GM21515 (cell line): ENCODE measurements around the gene THSD7A.

Experiments
- ATAC-seq: cut with Tn5 transposase; IDR thresholded peaks from one replicate; pipeline ENCODE4 v1.9.1; 2021; ENCODE audit not compliant: unreplicated experiment

The THSD7A gene

DNA sequence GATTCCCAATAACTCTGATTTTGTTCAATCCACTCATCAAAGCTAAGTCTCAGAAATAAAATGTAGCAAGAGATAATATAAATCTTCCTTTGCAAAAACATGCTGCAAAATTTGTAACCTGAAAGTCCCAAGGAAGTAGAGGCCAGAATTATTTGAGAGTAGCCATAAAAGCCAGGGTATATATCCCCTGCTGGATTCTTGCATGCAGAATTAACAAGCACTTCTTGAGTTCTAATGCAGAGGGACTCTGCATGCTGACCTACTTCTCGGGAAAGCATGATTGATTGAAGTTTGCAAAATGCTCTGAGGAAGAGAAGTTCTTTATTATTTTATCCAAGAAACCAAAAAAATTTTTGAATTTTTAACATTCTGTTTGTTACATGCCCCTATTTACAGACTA is 121.6 kb downstream of the THSD7A start:
- ATAC-seq = no peak

DNA sequence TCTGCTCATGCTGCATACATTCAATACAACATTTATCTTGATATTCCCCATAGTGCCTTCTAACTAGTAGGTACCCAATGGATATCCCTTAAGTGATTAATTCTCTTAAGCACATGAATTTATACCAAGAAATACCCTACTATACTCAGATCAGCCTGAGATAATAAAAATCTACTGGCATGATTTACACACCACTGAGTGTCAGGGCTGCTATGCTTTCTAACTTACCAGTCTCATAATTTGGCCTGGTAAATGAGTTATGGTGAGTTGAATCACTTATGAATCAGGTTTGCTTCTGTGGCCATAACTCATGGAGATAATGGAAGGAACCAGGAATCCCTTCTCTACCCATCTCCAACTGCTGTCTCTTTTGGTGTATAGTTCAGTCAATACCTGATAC is 122.8 kb downstream of the THSD7A start:
- no peak for ATAC-seq

DNA sequence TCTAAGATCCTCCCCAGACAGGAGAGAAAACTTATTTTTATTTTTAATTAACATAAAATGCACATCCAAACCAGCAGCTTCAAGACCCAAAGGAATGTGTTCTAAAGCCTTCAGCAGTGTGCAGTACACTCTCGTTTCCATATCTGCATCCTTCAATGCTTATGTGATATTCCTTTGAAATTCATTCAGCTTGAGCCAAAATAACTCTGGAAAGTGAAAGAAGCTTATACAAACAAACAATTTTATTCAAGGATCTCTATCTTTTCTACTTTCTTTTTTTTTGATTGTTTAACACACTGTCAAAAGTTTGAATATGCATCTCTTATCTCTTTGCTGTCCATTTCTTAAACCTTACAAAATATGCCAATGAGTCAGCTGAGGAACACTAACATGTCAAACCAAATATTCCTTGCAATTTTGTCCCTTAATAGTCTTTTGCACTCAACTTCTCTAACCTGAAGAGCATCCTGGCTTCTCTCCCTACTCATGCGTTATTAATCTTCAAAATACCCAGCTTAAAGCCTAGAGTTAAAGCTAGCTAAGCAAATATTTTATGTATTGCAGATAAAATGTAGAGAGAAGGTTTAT is 124.3 kb downstream of the THSD7A start:
- ATAC-seq = no peak

DNA sequence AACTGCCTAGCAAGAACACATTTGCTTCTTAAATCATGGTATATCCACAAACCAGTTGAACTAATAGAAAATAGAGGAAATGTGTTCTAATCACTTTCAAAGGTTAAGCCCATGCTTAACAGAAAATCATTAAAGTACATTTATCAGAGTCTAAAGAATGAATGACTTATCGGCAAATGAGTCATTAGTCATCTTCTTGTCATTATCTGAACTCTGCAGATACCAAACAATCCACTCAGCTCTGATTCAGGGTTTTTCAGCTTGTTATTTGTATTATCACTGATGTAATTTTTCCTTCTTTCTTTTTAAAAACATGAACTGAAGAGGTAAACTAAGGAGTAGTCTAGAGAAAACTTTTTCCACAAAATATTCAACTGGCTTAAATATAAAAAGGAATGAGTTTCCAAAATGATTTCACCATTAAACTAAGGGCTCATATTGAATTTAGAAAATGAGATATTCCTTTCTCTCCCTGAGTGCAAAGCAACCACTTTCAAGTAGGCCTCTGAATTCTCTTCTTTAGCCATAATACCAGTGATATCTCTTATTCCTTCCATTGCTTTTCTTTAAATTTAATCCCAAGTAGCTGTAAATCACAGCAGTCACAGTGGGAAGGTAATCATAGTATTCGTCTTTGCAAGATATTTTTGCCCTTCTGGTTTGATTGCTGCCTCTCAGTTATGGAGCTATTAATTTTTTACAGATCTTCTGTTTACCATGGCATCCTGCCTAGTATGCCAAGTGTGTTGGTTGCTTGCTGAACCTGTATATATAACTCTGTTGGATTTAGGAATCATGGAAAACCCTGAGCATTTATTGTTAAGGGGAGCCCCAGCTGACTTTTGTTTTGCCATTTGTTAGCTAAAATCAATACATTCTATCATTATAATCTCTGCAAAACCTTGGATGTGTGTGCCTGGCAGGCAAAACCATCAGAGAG is 125.1 kb downstream of the THSD7A start:
- no peak for ATAC-seq

DNA sequence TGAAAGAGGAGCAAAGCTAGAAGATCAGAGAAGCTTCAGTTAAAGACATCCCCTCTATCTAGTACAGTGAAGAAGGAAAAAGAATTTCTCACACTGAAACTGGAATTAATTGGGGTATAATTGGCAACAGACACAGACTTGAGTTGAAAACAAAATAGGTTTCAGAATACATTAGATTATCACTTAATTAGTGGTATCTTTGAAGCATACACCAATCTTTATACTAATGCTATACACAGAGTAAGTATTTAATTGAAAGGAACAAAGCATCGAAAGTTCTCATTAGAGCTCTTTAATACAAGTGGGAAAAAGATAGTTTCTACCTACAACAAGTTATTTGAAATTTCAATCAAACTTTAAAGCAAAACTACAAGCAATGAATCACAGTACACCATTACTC is 128.2 kb downstream of the THSD7A start:
- ATAC-seq = no peak

DNA sequence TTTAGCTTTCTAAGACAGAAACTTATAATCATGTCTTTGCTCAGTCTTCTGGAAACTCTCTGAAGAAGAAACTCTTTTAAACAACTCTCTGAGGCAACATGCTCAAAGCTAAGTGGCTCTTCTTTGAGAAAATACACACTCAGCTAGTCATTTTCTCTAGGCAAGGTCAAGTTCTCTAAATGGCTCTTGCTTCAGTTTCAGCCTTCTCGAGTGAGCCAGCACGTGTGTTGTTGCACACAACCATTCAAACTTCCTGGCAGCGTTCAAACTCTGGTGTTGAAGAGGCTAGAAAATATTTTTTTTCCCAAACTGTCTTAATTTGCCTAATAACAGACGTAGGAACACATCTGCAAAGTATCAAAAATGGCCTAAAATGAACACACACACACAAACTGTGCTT is 129.1 kb downstream of the THSD7A start:
- no peak for ATAC-seq

DNA sequence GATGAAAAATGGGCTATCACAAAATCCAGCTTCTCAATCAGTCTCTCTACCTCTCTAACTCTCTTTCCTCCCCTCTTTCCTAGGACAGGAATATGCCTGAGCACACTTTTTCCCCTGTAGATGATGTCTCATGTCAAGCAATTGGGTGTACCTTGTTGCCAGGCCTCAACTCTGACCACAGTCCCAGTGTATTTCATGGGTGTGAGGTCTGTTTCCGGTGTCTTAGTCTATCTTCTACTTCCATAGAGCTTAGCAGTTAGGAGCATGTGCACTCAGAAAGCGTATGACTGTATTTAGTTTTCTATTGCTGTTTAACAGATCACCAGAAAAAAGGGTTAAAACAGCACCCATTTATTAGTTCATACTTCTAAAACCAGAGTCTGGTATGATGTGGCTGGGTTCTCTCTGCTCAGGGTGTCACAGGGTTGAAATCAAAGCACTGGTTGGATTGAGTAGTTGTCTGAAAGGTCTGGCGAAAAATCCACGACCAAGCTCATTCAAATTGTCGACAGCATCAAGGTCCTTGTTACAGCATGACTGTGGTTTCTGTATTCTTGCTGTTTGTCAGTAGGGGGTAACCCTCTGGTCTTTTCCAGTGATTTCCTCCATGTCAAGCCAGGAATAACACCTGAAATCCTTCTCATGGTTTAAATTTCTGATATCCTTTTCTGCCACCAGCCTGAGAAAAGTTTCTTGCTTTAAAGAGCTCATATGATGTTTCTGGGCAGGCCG is 130.0 kb downstream of the THSD7A start:
- ATAC-seq = no peak

DNA sequence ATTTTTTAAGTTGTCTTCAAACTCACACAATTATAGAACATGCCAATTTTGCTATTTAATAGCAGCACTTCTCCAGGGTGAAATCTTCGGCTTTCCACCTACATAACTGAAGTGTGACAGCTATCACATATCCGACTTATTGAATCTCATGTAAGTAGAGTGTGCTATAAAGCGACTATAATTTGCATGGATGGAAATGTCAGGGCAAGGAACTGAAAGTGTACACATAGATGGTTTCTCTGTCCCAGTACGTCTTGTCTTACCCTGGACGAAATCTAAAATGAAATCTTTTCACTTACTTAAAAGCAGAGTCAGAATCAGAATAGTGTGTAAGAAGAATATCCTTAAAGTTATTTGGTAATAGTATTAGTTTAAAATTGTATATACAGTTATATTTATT is 132.3 kb downstream of the THSD7A start:
- no peak for ATAC-seq

DNA sequence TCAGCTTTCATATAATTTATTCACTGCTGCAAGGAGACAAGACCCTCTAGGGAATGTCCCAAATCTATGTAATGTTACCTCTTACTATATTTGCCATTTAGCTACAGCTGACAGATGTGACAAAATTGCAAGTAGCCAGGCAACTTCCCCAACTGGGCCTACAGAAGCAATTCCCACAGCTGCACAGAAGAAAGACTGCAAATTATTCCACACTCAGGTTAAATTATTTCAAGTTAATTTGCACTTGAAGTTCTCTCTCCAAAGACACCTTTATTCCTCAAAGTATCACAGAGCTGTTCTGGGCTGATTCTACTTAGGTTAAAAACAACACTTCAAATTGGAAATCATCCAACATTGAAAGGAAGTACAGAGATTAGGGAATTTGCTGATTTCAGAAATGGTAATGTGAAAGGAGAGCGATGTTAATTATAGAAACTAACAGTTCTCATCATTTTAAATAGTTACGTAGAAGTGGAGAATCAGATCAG is 133.6 kb downstream of the THSD7A start:
- ATAC-seq = no peak

DNA sequence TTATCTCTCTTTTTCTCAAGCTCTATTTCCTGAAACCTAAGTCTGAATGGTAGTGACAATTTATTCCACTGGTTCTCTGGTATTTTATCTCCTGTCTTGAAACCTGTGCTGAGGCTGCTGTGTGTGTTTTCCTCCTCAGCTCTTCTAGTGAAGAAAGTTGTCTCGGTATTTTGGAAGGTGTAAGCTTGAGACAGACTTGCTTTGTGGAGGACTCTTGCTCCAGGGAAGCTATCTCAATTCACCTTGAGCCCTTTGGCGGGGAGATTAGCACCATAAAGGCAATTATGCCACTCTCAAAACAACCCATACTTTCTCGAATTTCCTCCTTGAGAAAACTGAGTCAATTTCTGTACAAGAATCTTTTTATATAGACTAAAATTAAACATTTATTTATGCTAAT is 141.6 kb downstream of the THSD7A start:
- ATAC-seq = no peak

DNA sequence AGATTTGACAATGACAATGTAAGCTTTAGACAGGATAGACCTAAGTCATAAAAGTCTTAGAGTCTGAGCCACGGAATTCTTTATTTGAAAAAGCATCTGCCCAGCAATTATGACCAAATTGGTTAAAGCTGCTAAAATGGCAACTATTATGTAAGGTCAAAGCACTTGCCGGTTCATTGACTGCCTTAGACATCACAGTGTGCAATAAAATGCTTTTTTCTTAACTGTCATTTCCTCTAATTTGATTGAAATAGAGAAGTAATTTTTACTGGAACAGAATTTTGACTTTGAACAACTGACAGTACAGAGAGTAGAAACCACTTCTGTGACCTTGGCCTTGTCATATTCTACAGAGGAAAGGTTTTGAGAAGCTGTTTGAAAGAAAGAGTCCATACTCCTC is 142.9 kb downstream of the THSD7A start:
- no peak for ATAC-seq

DNA sequence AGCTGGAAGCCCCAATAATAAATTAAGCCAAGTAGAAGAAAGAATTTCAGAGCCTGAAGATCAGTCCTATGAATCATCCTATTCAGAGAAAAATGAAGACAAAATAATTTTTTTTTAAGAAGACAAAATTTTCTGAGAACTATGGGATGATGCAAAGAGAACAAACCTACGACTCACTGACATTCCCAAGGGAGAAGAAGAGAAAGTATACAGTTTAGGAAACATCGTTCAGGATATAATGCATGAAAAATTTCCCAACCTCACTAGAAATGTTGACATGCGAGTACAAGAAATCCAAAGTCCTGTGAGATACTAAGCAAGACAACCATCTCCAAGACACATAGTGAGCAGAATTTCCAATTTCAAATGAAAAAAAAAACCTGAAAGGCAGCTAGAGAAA is 150.5 kb downstream of the THSD7A start:
- no peak for ATAC-seq

DNA sequence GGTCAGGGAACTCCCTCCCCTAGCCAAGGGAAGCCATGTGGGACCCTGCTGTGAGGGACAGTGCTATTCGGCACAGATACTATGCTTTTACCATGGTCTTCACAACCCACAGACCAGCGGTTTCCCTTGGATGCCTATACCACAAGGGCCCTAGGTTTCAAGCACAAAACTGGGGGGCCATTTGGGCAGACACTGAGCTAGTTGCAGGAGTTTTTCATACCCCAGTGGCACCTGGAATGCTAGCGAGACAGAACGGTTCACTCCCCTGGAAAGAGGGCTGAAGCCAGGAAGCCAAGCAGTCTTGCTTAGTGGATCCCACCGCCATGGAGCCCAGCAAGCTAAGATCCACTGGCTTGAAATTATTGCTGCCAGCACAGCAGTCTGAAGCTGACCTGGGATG is 156.8 kb downstream of the THSD7A start:
- no peak for ATAC-seq

DNA sequence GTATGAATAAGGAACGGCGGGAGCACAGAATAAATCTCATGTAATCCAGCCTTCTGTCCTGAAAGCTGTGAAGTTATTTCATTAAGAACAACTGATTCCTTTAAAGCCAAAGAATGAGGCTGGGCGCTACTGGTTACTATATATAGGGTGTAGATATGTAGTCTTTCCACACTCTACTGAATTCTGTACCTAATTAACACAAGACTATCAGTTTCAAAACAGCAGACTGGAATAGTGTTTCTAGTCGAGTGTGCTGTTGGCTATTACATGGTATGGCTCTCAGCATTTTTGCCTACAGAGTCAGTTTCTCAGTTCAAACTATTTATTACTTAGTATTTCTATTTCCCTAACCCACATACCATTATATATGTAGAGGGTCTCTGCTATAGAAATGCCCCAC is 163.3 kb downstream of the THSD7A start:
- no peak for ATAC-seq

DNA sequence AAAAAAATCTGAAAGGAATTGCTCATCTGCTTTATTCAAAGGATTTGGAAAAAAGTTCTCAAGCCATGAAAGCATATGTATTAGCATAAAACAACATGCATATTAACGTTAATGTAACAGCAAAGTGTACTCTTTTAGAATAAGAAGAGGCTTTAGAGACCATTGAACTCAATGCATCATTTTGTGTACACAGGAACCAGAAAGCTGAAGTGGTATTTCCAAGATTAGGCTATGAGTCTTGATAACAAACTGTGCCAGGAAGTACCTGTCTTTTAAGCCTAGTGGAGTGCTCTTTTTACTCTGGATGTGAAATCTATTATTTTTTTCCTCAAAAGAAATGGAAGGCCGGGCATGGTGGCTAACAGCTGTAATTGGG is 164.2 kb downstream of the THSD7A start:
- no peak for ATAC-seq

DNA sequence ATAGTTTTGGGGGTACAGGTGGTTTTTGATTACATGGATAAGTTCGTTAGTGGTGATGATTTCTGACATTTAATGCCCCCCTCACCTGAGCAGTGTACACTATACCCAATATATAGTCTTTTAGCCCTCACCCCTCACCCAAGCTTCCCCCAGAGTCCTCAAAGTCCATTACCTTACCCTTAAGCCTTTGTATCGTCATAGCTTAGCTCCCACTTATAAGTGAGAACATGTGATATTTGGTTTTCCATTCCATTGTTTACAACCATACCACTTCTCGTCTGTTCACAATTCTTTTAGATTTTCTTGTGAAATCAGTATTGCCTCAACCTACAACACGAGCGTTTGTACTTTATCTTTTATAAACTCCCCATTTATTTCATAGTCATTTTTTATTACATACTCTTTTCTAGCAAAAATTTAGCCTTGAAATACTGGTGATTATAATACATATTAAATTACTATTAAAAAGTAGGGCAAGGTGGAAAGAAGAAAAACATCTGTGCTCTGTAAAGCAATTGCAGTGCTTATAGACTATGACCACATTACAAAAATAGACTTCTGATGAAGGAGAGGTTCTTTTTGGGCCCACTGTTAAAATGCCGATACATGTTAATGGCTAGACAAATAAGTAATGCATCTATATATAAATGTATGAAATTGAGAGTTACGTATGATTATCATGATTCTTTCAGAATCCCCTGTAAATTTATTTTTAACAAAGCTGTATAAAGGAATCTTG is 164.8 kb downstream of the THSD7A start:
- no peak for ATAC-seq

DNA sequence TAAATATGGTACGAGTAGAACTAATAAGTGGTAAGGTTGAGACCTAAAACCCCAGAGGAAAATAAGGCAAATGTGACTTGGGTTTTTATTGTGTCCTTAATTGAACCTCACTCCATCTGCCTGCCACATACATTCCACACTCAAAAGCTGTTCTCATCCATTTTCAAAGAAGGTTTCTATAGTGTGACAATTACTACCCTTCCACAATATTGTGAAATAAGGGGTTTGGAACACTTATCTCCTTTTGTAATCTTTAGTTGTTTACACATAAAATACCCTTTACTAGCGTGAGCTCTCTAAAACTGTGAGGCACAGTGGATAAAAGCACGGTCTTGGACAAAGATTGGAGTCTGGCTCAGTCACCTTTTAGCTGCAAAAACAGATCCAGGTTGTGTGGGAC is 166.6 kb downstream of the THSD7A start:
- ATAC-seq = no peak

DNA sequence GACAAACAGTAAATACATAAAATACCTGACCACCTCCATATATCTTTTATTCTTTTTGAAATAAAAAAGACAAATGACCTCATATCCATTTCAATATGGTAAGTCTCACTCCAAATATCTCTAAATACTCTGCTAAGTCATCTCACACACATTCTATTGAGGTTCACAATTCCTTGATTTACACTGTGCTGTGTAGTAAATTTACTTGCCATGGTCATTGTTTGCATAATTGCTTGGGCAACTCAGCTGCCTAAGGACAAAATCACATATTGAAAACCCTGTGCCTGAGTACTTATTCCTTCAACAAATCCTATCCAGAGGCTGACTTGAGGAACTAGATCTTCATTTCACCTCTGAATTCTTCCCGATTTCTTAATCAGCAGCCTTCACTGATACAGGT is 176.4 kb downstream of the THSD7A start:
- ATAC-seq = no peak

DNA sequence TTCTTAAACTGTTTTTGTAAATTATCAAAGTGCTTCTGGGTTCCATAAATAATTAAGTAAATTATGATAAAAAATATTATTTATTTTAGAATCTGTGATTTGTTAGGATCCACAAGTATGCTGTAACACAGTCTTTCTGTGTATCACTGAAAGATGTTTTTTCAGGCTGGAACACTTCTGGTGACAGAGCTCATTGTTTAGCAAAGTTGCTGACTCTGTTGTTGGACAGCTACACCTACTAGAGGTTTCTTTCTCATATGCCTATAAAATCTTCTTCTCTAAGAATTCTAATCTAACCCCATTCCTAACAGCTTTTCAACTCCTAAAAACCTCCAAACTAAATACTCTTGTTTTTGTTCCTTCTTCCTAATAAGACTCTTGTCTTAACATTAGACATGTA is 176.8 kb downstream of the THSD7A start:
- ATAC-seq = no peak

DNA sequence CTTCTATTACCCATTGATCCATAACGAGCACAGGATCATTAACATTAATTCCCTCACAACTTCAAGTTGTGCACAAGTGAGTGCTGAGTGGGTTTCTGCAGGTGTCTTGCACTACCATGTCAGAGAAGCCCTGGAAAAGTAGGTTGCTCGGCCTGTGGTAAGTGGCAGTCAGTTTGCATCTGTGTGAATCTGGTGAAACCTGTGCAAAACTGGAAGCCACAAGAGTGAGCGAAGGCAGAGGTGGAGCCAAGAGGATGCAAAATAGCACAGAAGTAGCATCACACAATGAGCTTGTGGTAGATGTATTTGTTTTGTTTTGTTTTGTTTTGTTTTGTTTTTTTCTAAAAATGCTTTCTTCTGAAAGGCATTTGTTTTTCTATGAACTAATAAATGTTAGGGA is 181.5 kb downstream of the THSD7A start:
- no peak for ATAC-seq

DNA sequence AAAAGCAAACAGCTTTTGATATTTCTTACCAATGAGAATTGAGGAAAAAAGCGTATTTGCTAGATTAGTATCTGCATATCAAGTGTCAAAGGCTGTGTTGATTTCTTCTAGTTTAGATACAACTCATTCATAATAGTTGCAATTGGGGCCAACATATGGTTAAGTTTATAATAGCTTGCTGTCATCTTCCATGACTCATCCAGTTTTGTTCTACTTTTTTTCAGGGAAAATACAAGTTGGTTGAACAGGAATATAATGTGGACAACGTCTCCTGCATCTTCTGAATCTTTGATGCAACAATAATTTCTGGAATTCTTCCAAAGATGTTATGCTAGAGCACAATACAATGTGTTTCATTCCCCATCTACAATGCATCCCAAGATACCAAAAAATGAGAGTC is 182.0 kb downstream of the THSD7A start:
- ATAC-seq = no peak
